Measurements from ENCODE around the gene CDK2AP2.
"Not testable (repeated sequence)": the region's sequence is repeated elsewhere in the genome, so short reads cannot be mapped to it uniquely, and the experiment has no call there.

The CDK2AP2 gene, protein sequence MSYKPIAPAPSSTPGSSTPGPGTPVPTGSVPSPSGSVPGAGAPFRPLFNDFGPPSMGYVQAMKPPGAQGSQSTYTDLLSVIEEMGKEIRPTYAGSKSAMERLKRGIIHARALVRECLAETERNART
- 31.8 to 34.8 reads per million in 2 donors for total RNA-seq

DNA sequence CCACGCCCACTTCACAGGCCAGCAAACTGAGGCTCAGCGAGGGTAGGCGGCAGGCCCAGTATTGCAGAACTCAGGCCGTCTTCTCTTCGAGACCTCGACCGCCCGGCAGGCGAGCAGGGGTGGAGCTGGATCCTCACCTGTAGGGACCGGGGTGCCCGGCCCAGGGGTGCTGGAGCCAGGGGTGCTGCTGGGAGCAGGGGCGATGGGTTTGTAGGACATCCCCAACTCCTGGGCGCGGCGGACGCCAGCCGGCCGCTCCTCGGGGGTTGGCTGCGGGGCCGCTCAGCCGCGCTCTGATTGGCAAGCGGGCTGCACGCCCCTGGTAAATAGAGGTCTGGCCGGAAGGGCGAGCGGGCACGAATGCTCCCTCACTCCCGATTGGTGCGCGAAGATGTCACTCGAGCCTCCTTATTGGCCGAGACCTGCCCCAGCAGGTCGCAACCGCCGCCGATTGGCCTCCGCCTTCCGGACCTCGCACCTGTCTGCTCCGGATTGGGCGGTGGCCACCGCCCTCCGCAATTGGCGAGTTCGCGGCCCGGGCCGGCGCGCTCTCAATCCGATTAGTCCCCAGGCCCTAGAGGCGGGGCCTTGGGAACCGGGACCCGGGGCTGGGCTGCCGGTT, at the start of gene CDK2AP2:
CDK2AP2 (minus strand) TSS at position 299 of the 622 bp plus-strand sequence; CDS start at position 219, 80 bp downstream.
- DNase-seq, result peak; percentile 97

DNA sequence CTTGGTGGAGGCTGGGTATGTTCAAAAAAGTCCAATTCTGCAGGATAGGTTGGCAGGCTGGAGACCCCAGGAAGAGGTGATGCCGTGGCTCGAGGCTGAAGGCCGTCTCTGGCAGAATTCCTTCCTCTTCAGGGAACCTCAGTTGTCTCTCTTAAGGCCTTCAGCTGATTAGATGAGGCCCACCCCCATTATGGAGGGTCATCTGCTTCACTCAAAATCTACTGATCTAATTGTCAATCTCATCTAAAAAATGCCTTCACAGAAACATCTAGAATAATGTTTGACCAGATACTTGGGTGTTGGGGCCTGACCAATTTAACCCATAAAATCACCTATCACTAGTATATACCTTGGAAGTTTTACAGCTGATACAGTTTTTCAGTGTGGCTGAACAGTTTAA, 48.3 kb upstream of the CDK2AP2 start:
- no peak for DNase-seq

DNA sequence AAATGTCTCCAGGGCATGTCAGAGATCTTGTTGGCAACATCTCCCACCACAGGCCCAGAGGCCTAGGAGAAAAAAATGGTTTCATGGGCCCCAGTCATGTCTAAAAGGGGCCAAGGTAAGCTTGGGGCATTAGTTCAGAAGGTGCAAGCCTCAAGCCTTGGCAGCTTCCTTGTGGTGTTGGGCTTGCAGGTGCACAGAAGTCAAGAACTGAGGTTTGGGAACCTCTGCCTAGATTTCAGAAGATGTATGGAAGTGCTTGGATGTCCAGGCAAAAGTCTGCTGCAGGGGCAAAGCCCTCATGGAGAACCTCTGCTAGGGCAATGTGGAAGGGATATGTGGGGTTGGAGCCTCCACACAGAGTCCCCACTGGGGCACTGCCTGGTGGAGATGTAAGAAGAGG, 43.7 kb upstream of the CDK2AP2 start:
- DNase-seq, result not testable (repeated sequence)

DNA sequence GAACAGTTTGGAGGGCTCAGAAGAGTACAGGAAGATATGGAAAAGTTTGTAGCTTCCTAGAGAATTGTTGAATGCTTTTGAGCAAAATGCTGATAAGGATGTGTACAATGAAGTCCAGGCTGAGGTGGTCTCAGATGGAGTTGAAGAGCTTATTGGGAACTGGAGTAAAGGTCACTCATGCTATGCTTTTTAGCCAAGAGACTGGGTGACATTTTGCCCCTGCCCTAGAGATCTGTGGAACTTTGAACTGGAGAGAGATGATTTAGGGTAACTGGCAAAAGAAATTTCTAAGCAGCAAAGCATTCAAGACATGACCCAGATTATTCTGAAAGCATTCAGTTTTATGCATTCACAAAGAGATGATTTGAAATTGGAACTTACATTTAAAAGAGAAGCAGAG, 43.2 kb upstream of the CDK2AP2 start:
- DNase-seq, result no peak

DNA sequence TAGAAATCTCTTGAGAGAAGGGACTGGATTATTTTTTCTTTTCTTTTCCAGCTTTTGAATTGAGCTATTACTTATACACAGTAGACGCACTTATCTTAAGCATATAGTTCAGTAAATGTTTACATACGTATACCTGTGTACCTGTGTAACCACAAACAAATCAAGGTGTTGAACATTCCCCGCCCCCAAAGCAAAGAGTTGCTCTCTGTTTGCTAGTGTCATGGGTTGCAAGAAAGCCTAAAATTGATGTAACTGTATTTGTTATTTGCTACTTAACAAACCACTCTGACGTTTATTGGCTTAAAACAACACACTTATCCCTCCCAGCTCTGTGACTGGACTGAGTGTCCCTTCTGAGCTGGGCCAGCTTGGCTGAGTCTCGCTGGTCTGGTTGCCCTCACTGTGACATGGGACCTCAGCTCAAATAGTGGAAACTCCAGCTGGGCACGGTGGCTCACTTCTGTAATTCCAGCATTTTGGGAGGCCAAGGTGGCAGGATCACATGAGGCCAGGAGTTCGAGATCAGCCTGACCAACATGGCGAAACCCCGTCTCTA, 40.7 kb upstream of the CDK2AP2 start:
- no peak for DNase-seq

DNA sequence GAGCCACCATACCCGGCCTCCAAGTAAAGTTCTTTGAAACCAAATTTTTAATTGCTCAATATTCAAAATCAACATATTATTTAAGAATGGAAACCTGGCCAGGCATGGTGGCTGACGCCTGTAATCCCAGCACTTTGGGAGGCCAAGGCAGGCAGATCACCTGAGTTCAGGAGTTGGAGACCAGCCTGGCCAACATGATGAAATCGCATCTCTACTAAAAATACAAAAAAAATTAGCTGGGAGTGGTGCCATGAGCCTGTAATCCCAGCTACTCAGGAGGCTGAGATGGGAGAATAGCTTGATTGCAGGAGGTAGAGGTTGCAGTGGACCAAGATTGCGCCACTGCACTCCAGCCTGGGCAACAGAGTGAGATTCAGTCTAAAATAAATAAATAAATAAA, 40.1 kb upstream of the CDK2AP2 start:
- not testable (repeated sequence) for DNase-seq

DNA sequence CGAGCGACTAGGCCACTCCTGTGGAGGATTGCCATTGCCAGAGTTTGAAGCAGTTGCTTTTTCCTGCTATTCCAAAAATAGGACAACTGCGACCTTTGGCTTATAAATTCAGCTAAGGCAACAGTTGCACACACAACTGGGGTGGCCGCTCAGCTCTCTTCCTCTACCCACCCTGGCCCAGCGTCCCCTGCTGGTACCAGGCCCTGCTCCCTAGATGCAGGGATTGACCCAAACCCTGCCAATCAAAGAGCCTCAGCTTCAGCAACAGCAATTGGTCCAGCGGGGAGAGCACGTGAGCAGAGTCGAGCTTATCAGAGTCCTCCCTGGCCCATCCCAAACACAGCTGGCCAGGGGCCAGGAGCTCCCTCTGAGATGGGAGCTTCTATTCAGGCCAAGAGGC, 37.3 kb upstream of the CDK2AP2 start:
- no peak for DNase-seq

DNA sequence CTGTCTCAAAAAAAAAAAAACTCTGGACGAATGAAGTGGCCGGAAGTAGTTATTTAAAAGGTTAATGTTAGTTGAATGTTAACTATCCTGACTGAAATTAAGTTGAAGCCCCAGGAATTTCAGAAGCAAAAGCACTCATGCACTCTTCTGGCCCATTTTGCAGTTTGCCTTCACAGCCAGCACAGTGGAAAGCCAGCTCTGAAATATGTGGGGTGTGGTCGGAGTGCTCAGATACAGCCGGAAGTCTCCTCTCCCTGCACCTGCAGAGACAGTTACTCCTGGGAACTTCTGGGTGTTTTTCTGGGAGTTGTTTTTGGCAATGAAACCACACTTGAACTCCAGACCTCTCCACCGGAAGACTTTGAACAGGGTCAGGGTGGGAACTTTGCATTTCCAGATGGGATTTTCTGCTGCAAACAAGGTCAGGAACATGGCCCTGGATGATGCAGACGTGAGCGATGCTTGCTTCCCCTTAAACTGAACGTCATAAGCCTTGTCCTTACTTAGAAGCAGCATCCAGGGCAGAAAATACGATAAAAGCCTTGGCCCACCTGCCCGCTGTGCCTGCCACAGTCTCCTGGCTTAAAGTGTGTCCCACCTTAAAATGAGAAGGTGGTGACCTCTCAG, 36.8 kb upstream of the CDK2AP2 start:
- DNase-seq, result no peak

DNA sequence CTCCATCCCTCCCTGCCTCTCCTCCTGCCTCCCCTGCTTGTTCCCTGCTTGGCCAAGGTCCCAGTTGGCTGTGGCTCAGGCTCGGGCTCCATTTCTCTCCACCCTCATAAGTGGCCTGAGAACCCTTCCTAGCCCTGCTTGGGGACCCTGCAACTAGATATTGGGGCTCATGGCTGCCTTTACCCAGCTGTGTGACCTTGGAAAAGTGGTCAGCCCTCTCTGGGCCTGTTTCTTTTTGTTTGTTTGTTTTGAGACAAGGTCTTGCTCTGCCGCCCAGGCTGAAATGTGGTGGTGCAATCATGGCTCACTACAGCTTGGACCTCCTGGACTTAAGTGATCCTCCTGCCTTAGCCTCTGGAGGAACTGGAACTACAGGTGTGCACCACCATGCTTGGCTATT, 35.6 kb upstream of the CDK2AP2 start:
- DNase-seq, result no peak

DNA sequence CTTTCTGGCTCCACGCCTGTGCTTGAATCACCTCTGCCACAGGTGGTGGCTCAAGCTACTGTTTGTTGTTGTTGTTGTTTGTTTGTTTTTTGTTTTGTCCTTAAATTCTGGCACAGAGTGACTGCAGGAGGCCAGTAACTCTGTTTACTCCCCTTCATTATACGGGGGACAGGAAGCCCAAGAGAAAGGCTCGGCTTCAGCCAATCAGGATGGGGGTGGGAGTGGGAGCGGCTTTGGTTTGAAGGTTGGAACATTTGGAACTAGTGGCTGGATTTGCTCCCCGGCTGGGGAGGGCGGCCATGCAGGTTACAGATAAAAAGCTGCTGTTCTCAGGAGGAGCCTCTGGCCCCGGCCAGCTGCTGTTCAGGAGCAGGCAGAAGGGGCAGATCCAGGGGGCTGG, 35.0 kb upstream of the CDK2AP2 start:
- no peak for DNase-seq

DNA sequence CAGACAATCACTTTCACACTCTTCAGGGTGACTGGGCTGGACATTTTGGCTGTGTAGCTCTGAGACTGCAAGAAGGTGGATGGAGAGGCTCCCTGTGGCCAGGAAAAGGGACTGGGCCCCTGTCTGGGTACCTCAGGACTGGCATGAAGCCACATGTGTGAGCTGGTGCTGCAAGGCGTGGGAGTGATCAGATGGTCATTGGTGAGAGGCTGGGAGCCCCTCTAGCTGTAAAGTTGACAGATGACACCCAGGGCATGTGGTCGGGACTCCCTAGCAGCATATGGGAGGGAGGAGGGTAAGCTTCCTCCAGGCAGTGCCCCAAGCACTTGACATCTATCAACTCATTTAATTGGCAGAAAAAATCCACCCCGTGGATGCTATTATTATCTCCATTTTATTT, 34.2 kb upstream of the CDK2AP2 start:
- DNase-seq, result no peak

DNA sequence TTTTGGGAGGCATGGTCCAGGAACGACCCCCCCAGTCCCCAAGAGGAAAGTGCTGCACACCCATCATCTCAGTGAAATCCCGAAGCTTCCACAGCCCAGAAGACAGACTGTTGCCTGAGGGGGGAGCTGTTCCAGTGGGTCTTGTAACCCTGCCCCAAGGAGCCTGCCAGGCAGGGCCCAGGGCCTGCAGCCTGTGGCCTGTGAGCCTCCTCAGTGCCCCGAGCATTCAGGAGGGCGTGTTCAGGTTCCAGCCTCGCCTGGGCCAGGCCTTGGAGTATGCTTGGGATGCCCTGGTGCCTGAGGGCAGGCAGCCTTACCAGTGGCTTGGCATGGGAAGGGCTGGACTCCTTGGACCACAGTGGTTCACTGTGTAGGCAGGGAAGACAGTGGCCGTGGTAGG, 33.2 kb upstream of the CDK2AP2 start:
- no peak for DNase-seq

DNA sequence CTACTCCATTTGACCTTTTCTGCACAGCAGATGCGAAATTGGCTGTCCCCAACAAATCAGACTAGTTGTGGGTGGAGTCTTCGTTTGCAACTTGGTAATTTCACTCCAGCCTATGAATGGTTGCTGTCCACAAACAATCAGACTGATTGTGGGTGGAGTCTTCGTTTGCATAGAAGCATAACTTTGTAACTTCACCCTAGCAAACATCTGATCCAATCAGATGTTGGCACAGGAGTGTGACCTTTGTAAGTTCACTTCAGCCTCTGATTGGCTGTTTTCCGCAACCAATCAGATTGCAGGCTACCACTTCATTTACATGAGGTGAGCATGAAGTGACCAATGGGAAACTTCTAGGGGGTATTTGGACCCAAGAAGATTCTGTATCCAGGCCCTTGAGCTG, 31.6 kb upstream of the CDK2AP2 start:
- no peak for DNase-seq

DNA sequence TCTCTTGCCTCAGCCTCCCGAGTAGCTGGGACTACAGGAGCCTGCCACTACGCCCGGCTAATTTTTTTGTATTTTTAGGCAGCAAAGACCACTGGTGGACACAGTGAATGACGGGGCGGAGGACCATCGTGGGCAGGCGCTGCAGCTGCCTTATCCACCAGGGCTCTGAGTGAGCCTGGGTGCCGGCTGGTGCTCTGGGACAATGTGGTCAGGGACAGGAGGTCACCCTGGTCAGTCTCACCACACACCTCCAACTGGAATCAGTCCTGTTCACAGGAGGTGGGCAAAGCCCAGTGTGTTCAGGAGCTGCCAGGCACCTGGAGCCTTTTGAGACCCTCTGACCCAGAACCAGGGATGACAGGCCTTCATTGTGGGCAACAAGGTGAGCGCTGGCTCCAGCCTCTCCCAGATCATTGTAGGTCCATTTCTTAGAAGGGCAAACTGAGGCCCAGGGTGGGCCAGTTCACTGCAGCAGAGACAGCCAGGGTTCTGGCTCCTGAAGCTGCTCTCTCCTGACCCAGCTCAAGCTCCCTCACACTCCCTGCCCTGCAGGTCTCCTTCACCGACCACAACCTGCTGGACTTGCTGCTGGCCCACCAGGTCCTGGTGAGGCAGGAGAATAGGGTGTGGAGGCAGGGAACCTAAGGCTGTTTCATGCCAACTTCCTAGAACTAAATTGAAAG, 31.0 kb upstream of the CDK2AP2 start:
- DNase-seq, result no peak

DNA sequence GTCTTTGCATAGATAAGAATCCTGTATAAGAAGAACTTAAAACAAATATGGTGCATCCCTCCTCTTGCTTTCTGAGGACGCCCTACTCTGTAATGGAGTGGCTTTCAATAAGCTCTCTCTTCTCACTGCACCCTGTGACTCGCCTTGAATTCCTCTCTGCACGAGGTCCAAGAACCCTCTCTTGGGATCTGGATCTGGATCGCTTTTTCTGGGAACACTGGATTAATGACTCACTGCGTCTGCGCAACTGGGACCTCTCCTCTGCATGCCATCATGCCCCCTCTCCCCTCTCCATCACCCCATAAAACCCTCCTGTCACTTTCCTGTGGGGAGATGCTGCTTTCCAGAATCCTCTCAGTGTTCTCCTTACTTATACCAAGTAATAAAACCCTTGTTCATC, 30.3 kb upstream of the CDK2AP2 start:
- DNase-seq, result no peak

DNA sequence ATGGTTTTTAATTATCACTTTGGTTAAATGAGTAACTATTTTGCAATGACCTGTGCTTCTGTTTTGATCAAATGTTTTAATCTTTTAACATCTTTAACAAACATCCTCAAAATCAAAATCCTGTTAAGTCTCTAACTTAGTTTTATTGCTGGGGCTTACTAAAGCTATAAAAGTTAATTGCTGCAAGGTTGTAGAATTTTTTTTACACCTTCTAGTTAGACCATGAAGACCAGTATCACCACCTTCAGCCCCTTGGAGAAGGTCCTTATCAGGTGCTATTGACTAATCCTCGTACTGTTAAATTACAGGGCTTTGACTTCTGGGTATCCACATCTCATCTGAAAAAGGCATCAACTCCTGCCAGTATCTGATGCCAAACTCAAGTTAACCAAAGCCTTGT, 27.6 kb upstream of the CDK2AP2 start:
- DNase-seq, result no peak

DNA sequence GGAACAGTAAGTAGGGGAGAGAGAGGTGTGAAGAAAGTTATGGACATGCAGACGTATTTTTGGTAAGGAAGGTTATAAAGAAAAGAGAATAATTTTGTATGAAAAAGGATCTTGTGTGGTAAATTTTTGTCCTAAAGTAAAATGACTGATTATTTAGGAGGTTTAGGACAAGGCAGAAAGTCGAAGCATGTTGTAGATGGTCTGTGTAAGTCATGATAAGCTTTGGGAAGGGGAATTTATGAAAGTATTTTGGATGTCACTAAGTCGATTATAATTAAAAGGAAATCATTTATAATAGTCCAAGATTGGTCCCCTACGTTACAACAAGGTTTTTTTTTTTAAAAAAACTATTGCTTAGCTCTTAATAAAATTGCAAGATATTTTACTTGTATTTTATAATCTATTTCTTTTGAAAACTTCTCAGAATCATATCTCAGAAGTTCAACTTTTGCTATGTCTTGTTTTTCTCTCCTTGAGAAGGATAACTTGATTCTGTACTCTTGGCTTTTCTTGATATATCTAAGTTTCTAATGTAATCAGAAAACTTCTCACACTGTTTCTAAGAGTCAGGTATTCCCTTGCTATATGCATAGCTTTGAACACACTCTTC, 26.2 kb upstream of the CDK2AP2 start:
- DNase-seq, result no peak

DNA sequence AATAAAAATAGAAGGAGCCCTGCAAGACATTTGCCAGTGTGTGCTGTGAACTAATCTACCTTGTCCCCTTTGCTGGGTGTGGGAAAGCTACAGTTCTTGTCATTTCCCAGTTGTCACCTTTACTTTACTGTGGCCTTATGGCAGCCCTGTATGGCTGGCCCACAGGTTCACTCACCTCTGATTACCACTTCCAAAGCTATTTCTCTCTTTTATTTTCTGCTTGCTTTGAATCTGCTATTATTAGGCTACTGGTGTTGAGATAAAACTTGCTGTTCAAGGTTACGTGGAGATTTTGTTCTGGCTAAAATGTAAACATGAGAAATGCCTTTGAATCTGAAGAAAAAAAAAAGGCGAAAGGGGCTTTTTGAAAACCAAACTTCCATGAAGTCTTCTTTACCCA, 24.9 kb upstream of the CDK2AP2 start:
- DNase-seq, result no peak

DNA sequence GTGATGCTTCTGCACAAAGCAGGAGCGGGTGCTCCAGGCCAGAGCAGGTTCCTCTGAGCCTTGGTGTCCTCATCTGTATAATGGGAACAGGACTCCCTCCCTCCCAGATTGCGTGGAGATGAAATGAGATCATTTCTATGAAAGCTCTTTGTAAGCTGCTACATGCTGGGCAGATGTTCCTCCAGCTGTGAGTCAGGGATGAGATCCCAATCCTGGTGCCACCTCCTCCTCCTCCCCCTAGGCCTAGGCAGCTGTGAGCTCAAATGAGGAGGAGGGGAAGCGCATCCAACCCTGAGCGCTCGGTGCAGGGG, 22.3 kb upstream of the CDK2AP2 start:
- DNase-seq, result no peak

DNA sequence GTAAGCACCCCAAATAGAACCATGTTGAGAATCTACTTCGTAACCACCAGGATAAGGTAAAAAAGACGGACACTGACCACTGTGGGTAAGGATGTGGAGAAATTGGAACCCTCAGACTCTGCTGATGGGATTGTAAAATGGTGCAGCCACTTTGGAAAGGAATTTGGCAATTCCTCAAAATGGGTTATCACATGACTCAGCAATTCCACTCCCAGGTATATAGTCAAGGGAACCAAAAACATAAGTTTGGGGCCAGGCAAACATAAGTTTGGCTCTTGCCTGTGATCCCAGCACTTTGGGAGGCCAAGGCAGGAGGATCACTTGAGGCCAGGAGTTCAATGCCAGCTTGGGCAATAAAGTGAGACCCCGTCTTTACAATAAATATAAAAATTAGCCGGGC, 20.4 kb upstream of the CDK2AP2 start:
- no peak for DNase-seq

DNA sequence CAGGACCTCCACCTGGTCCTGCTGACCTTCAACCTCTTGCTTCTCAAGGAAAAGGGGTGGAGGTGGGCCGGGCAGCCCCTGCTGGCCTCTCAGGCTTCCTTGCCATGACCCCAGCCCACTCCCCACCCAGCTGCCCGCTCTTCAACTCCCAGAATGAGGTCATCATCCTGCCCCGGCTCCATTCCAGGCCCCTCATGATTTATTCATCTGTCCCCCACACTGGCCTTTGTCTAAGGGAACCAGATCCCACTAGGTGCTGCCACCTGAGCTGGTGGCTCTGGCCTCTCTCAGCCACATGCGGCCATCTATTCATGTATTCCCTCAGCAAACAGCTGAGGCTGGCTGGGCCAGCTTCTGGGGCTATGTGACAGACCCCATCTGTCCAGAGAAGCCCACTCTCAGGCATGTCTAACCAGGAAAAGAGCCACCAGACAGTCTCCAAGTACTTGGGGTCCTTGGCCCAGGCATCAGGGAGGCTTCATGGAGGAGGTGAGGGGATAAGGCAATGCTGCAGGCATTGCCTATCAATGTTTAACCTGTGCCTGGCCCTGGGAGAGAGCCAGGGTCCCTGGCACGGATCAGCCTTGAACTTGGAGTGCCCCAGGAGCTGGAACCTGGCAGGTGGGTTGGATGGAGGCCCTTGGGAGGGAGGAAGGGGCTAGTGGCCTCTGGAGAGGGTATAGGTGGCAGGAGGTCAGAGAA, 17.5 kb upstream of the CDK2AP2 start:
- no peak for DNase-seq

DNA sequence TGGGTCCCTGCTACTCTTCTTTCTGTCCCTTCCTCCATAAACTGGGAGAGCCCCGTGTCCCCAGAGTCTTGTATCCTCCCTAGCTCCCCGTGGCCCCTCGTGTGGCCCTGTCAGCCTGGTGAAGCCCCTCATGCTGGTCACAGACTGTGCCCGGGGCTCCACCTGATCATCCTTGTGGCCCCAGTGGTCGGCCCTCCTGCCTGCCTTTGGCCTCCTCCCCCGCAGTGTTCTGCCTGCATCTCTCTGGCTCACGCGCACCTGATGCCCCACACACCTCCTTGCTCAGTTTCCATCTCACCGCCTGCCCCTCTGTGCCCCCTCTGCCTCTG, 16.5 kb upstream of the CDK2AP2 start:
- no peak for DNase-seq

Data from activated gamma-delta T cell (primary cell).